Hepatocyte (in vitro differentiated cells): ENCODE results near the gene TLR2.

ENCODE experiments used
- CTCF ChIP-seq: fragments of 200-600 bp; sonication (generic); IDR thresholded peaks from 2 replicates; pipeline ENCODE4 v1.5.1; 2016; ENCODE audit warnings: antibody characterized with exemption, mild to moderate bottlenecking; ENCODE audit not compliant: poor library complexity
- EZH2 ChIP-seq: fragments of 200-600 bp; sonication (generic); IDR thresholded peaks from 2 replicates; pipeline ENCODE4 v1.6.1; 2016; ENCODE audit warnings: antibody characterized with exemption, mild to moderate bottlenecking, borderline replicate concordance
- EZH2phosphoT487 ChIP-seq: fragments of 200-600 bp; sonication (generic); IDR thresholded peaks from one replicate; pipeline ENCODE4 v1.6.1; 2018; ENCODE audit warnings: antibody characterized with exemption, mild to moderate bottlenecking, low read depth, moderate library complexity; ENCODE audit not compliant: unreplicated experiment, severe bottlenecking

GRCh38 chr4:153663667-153664066, 20.4 kb upstream of the TLR2 start:
- TF ChIP-seq CTCF (no peak), EZH2 (no peak), EZH2phosphoT487 (no peak)
